PC-3 (cell line): ENCODE measurements around the gene GRAPL. TPM values are rescaled to one million over a fixed set of nuclear protein-coding genes. Genes with fewer than 3 reads are reported as not detected.
A peak's percentile ranks its signal among the peaks of the same experiment; 100 is the strongest.
"Not testable (repeated sequence)": the region's sequence is repeated elsewhere in the genome, so short reads cannot be mapped to it uniquely, and the experiment has no call there.

Source experiments
- ATAC-seq: fragments of 200-7000 bp; cut with Tn5 transposase; 2 replicates; pipeline ENCODE4 v1.9.1; 2020; ENCODE audit warnings: mild to moderate bottlenecking, moderate library complexity
- BruUV-seq: library from RNA; stranded (reverse); fragments of 400-500 nt; replicated peaks from 2 replicates; lab custom pipeline; 2021; lab: Mats Ljungman, UMichigan
- CTCF ChIA-PET: fragments of 300-600 bp; sonication (Branson Sonifier 250); formaldehyde crosslinking; loops from one replicate; lab custom pipeline; 2022; ENCODE audit warnings: antibody characterized with exemption; lab: Charles Lee
- POLR2A ChIA-PET: fragments of 300-600 bp; sonication (Branson Sonifier 250); formaldehyde crosslinking; loops from one replicate; lab custom pipeline; 2022; ENCODE audit warnings: antibody characterized with exemption; ENCODE audit not compliant: unreplicated experiment; lab: Charles Lee
- DNase-seq: peaks from one replicate; pipeline ENCODE4 v3.0.0-alpha.2; 2015
- H2AFZ ChIP-seq: fragments of 300-600 bp; sonication (generic); 2 replicates; pipeline ENCODE4 v1.6.0; 2016; ENCODE audit warnings: antibody characterized with exemption, low read length
- H3F3A ChIP-seq: fragments of 300-600 bp; sonication (generic); one replicate; pipeline ENCODE4 v1.6.0; 2017; ENCODE audit warnings: antibody characterized with exemption, low read length, control low read depth, mild to moderate bottlenecking; ENCODE audit not compliant: unreplicated experiment
- H3K27ac ChIP-seq: fragments of 300-600 bp; sonication (generic); 2 replicates; pipeline ENCODE4 v1.5.1; 2016; ENCODE audit warnings: mild to moderate bottlenecking, low read length
- H3K27me3 ChIP-seq: fragments of 300-600 bp; sonication (generic); 2 replicates; pipeline ENCODE4 v1.6.1; 2016; ENCODE audit warnings: low read length, mixed read lengths
- H3K36me3 ChIP-seq: fragments of 300-600 bp; sonication (generic); 2 replicates; pipeline ENCODE4 v1.6.1; 2016; ENCODE audit warnings: low read depth, mixed run types, low read length, mixed read lengths
- H3K4me1 ChIP-seq: fragments of 300-600 bp; sonication (generic); 2 replicates; pipeline ENCODE4 v1.5.1; 2016; ENCODE audit warnings: low read length; ENCODE audit not compliant: insufficient read depth
- H3K4me2 ChIP-seq: fragments of 300-600 bp; sonication (generic); 2 replicates; pipeline ENCODE4 v1.6.0; 2016; ENCODE audit warnings: low read length
- H3K4me3 ChIP-seq: fragments of 300-600 bp; sonication (generic); 2 replicates; pipeline ENCODE4 v1.5.1; 2016; ENCODE audit warnings: mild to moderate bottlenecking, low read length, mixed read lengths
- H3K79me2 ChIP-seq: fragments of 300-600 bp; sonication (generic); 2 replicates; pipeline ENCODE4 v1.6.1; 2017; ENCODE audit warnings: low read length, mixed read lengths
- H3K9ac ChIP-seq: fragments of 300-600 bp; sonication (generic); 2 replicates; pipeline ENCODE4 v1.6.0; 2016; ENCODE audit warnings: mild to moderate bottlenecking, low read length
- H3K9me2 ChIP-seq: fragments of 300-600 bp; sonication (generic); replicated peaks from 2 replicates; pipeline ENCODE4 v1.6.1; 2016; ENCODE audit warnings: mixed run types, low read length, mixed read lengths
- H3K9me3 ChIP-seq: fragments of 300-600 bp; sonication (generic); 2 replicates; pipeline ENCODE4 v1.6.1; 2016; ENCODE audit warnings: low read length, mixed read lengths
- H4K20me1 ChIP-seq: fragments of 300-600 bp; sonication (generic); 2 replicates; pipeline ENCODE4 v1.6.1; 2016; ENCODE audit warnings: low read length, mixed read lengths
- intact Hi-C: fragments of 100-400 bp; cut with micrococcal nuclease; formaldehyde crosslinking; loops from 2 replicates; pipeline ENCODE4 v1.9.0; 2023
- total RNA-seq: library from RNA; depleted of rRNA; stranded (reverse); fragments of >200 nt; gene quantifications from 2 replicates; pipeline ENCODE4 v1.2.3, GENCODE V29; 2014

The GRAPL gene
- total RNA-seq, 1 experiment from 2014 or later = not detected

DNA sequence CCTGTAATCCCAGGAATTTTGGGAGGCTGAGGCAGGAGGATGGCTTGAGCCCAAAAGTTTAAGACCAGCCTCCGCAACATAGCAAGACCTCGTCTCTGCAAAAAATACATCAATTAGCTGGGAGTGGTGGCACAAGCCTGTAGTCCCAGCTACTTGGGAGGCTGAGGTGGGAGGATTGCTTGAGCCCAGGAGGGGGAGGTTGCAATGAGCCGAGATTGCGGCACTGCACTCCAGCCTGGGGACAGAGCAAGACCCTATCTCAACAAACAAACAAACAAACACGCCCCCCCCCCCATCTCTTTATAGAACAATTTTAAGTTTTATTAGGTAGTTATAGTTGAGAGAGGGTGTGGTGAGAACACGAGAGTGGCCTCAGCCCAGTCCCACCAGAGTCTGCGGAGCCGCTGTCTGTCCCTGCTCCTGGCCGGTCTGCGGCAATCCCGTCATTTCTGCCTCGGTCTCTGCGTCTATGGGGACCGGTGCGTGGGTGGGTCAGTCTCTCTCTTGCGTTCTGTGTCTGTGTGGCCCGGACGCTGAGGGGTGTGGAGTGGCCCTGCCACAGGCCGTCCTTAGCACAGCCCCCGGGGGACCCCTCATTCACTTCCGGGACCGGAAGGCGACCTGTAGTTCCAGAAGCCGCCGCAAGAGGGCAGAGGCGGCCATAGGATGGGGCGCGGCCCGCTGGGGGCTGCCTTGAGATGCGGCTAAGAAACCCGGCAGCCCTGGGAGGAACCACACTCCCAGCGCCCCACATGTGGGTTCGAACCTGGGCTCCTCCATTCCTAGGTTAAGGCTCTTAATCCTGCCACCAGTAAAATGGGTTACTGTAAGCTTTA lies 53.9 kb downstream of the GRAPL start:
- BruUV-seq, POLR2A ChIA-PET: not testable (repeated sequence)

GRCh38 chr17:19187883-19188869 lies 60.8 kb downstream of the GRAPL start:
- H3K36me3 ChIP-seq, H3K27ac ChIP-seq, H3K4me3 ChIP-seq, CTCF ChIA-PET, H3K9me3 ChIP-seq, POLR2A ChIA-PET, H3K9me2 ChIP-seq, H4K20me1 ChIP-seq, H3K27me3 ChIP-seq, DNase-seq, ATAC-seq, H3K79me2 ChIP-seq, H3K4me1 ChIP-seq, H3K4me2 ChIP-seq, intact Hi-C loops, H3F3A ChIP-seq, H3K9ac ChIP-seq, H2AFZ ChIP-seq: not testable (repeated sequence)
- BruUV-seq = TSS peak; percentile 100

More for the DNA sequence above, 53.9 kb downstream of the GRAPL start:
- H3K27me3 ChIP-seq, H3F3A ChIP-seq, H4K20me1 ChIP-seq, H3K36me3 ChIP-seq, CTCF ChIA-PET, H3K9ac ChIP-seq, H3K9me2 ChIP-seq, intact Hi-C loops, H3K4me2 ChIP-seq, H2AFZ ChIP-seq, H3K9me3 ChIP-seq, H3K79me2 ChIP-seq, DNase-seq, H3K4me3 ChIP-seq, H3K27ac ChIP-seq, H3K4me1 ChIP-seq: not testable (repeated sequence)
- ATAC-seq = peak; percentile 95

- TSS peak; percentile 96 for BruUV-seq
- H3K9me2 ChIP-seq, H3K27ac ChIP-seq, intact Hi-C loops, H3K4me1 ChIP-seq, H3K4me3 ChIP-seq, H3K36me3 ChIP-seq, H3F3A ChIP-seq, H3K4me2 ChIP-seq, H3K9me3 ChIP-seq, H3K9ac ChIP-seq, DNase-seq, H3K79me2 ChIP-seq, CTCF ChIA-PET, POLR2A ChIA-PET, H2AFZ ChIP-seq, H4K20me1 ChIP-seq, H3K27me3 ChIP-seq: not testable (repeated sequence)
- ATAC-seq = peak; percentile 59
Observed at GRCh38 chr17:19188870-19189708, 61.7 kb downstream of the GRAPL start.

GRCh38 chr17:19189781-19190405 lies 62.5 kb downstream of the GRAPL start:
- H3K9me3 ChIP-seq, CTCF ChIA-PET, H4K20me1 ChIP-seq, H3K9me2 ChIP-seq, H3K4me1 ChIP-seq, intact Hi-C loops, H3K9ac ChIP-seq, ATAC-seq, H2AFZ ChIP-seq, DNase-seq, H3F3A ChIP-seq, BruUV-seq, H3K36me3 ChIP-seq, H3K27me3 ChIP-seq, H3K4me3 ChIP-seq, H3K79me2 ChIP-seq, POLR2A ChIA-PET, H3K27ac ChIP-seq, H3K4me2 ChIP-seq: not testable (repeated sequence)

DNA sequence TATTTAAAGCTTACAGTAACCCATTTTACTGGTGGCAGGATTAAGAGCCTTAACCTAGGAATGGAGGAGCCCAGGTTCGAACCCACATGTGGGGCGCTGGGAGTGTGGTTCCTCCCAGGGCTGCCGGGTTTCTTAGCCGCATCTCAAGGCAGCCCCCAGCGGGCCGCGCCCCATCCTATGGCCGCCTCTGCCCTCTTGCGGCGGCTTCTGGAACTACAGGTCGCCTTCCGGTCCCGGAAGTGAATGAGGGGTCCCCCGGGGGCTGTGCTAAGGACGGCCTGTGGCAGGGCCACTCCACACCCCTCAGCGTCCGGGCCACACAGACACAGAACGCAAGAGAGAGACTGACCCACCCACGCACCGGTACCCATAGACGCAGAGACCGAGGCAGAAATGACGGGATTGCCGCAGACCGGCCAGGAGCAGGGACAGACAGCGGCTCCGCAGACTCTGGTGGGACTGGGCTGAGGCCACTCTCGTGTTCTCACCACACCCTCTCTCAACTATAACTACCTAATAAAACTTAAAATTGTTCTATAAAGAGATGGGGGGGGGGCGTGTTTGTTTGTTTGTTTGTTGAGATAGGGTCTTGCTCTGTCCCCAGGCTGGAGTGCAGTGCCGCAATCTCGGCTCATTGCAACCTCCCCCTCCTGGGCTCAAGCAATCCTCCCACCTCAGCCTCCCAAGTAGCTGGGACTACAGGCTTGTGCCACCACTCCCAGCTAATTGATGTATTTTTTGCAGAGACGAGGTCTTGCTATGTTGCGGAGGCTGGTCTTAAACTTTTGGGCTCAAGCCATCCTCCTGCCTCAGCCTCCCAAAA lies 69.2 kb downstream of the GRAPL start:
- H3K9ac ChIP-seq, BruUV-seq: not testable (repeated sequence)
- peak; percentile 93 for ATAC-seq

More for the DNA sequence above, 69.2 kb downstream of the GRAPL start:
- H3K9me3 ChIP-seq, CTCF ChIA-PET, H4K20me1 ChIP-seq, H3K4me1 ChIP-seq, H3K36me3 ChIP-seq, H2AFZ ChIP-seq, H3K27ac ChIP-seq, H3K79me2 ChIP-seq, POLR2A ChIA-PET, H3K27me3 ChIP-seq, intact Hi-C loops, H3F3A ChIP-seq, H3K4me2 ChIP-seq, DNase-seq, H3K4me3 ChIP-seq, H3K9me2 ChIP-seq: not testable (repeated sequence)
